SIG-M5 (cell line): ENCODE data around the gene MUC4.
"Not testable (repeated sequence)": the region's sequence is repeated elsewhere in the genome, so short reads cannot be mapped to it uniquely, and the experiment has no call there.

Experiments
- DNase-seq: peaks from one replicate; lab custom pipeline; 2025; lab: John Stamatoyannopoulos, UW

MUC4 gene

DNA sequence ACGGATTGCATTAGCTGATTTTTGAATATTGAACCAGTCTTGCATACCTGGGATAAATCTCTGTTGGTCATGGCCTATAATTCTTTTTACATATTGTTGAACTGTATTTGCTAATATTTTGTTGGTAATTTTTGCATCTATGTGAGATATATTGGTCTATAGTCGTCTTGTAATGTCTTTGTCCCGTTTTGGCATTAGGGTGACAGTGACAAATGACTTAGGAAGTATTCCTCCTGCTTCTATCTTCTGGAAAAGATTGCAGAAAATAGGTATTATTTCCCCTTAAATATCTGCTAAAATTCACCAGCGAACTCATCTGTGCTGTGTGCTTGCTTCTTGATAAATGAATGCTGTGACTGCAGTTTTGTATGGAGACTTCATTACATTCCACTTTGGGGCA, 67.3 kb downstream of the MUC4 start:
- no peak for DNase-seq

DNA sequence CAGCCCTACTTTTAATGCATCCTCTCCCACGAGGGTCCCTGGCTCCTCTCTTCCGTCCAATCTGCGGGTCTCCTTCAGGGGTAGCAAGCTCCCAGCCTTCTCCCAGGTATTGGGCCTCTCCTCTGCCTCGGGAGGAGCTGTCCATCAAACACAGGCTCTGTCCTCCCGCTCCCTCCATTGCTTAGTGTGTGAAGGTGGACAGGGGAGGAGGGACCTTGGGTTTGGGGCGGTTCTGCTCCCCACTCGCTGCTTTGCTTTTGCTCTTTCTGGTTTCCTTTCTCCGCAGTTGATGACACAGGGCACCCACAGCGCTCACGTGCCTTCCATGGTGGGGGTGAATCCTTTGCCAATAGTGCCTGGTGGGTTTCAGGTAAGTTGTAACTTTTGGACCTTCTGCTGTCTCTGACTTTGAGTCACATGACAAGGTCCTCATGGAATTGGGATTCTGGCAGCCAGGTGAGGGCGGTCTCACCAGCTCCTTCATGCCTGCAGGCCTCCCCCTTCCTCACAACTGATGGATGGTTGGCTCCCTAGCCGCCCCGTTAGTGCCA, 72.1 kb downstream of the MUC4 start:
- DNase-seq = no peak

GRCh38 chr3:195738274-195739044, 73.3 kb downstream of the MUC4 start:
- DNase-seq = no peak

DNA sequence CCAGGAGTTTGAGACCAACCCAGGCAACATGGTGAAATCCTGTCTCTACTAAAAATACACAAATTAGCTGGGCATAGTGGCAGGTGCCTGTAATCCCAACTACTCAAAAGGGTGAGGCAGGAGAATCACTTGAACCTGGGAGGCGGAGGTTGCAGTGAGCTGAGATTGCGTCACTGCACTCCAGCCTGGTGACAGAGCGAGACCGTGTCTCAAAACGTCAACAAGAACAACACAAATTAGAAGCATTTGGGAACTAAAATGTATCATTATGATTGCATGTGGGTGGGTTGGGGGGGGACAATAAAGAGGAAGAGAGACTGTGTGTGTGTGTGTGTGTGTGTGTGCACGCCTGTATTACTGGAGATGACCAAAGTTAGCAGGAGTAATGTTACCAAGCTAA, 73.9 kb downstream of the MUC4 start:
- DNase-seq = not testable (repeated sequence)

DNA sequence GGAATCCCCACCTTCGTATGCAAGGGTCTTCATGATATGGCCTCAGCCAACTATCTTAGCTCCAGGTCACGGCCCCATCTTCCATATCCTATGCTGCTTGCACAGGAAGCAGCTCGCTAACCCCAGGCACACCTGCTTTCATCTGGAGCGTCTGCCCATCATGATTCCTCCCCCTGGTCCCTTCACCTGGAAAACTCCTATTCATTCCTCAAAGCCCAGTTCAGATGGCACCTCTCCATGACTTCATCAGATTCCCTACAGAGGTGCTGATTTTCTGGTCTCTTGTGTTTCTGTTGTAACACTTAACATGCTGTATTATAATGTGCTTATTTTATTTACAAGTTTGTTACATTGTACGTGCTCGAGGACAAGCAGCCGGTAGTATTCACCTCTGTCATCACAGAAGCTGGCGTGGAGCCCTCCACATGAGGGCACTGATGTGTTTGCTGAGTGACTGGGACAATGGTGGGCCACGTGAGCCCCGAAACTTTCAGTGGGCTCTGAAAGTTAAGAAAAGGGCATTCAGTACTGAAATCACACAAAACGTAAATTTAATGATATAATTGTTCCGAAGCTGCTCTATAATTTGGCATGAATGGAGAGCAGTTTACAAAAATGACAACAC, 74.8 kb downstream of the MUC4 start:
- DNase-seq = no peak

DNA sequence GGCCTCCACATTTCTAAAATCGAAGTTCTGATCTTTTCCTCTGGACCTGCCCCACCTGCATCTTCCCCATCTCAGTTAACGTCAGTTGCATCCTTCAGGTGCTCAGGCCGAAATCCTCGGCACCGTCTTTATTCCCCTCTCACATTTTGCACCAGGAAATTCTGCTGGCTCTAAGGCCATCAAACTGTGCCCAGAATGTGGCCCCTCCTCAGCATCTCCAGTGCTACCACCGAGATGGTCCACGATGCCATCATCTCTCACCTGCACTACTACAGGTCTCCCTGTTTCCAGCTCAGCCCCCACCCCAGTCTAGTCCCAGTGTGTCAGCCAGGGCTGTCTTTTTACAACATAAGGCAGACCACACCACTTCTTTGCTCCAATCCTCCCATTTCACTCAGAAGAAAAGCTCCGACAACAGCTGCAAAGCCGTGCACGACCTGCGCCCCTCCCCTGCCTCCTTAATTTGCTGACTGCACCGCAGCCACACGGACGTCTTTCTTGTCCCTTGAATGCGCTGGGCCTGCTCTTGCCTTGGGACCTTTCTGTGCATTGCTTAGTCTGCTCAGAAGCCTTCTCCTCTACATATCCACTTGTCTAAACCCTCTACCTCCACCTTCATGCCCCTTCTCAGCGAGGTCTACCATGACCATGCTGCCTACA, 76.6 kb downstream of the MUC4 start:
- no peak for DNase-seq

DNA sequence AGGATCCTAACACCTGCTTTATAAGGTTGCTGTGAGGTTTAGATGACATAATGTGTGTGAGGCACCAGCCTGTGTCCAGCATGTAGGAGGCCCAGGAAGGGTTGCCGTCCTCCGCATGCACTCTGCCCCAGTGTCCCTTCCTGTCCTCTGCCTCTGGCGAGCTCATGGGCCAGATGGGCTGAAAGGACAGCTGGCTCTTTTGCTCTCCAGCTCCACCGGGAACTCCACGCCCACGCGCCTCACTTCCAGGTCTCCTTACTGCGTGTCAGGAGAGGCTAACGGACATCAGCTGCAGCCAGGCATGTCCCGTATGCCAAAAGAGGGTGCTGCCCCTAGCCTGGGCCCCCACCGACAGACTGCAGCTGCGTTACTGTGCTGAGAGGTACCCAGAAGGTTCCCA, 78.8 kb downstream of the MUC4 start:
- DNase-seq = no peak

GRCh38 chr3:195731356-195731905, 80.3 kb downstream of the MUC4 start:
- no peak for DNase-seq

DNA sequence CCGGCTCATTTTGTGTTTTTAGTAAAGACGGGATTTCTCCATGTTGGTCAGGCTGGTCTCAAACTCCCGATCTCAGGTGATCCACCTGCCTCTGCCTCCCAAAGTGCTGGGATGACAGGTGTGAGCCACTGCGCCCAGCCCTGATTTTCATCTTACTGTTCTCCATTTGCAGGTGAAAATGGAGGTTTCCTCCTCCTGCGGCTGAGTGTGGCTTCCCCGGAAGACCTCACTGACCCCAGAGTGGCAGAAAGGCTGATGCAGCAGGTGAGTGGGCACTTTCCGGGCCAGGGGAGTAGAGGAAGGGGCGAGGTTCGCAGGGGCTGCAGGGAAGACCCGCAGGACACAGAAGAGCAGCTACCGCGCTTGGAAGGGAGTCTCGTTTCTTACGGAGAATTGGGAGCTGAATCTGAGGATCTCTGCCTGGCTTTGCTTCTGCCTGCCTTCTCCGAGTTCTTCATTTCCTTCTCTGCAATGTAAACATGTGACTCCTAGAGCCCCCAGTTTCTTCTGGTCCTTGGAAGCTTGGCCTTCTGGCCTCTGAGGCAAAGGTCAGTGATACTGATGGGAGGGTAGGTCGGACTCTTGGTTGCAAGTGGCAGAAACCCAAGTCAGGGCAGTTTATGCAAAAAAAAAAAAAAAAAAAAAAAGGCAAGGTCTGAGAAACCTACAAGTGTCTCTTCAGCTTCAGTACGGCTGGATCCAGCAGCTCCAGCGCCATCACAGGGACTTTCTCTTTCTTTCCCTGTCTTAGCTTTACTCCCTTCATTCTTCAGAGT, 82.1 kb downstream of the MUC4 start:
- DNase-seq = no peak

DNA sequence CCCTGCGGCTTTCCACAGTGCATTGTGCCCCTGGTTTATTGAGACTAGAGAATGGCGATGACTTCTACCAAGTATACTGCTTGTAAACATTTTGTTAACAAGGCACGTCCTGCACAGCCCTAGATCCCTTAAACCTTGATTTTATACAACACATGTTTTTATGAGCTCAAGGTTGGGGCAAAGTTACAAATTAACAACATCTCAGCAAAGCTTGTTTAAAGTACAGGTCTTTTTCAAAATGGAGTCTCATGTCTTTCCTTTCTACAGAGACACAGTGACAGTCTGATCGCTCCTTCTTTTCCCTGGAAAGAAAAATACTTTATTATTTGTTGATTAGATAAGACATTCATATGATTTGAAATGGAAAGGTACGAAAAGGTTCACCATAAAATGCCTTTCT, 82.9 kb downstream of the MUC4 start:
- DNase-seq = not testable (repeated sequence)

GRCh38 chr3:195727606-195728195, 84.0 kb downstream of the MUC4 start:
- DNase-seq = no peak

DNA sequence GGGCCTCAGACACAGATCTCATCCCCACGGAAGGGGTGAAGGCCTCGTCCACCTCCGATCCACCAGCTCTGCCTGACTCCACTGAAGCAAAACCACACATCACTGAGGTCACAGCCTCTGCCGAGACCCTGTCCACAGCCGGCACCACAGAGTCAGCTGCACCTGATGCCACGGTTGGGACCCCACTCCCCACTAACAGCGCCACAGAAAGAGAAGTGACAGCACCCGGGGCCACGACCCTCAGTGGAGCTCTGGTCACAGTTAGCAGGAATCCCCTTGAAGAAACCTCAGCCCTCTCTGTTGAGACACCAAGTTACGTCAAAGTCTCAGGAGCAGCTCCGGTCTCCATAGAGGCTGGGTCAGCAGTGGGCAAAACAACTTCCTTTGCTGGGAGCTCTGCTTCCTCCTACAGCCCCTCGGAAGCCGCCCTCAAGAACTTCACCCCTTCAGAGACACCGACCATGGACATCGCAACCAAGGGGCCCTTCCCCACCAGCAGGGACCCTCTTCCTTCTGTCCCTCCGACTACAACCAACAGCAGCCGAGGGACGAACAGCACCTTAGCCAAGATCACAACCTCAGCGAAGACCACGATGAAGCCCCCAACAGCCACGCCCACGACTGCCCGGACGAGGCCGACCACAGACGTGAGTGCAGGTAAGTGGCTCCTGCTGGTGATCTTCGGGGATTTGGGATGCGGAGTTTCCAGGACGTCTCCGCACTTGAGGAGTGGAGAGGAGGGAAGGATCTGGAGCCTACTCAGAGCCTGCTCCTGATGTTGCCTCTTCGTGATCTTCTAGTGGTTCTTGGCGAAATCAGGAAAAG, 85.6 kb downstream of the MUC4 start:
- not testable (repeated sequence) for DNase-seq

- not testable (repeated sequence) for DNase-seq
Measured at GRCh38 chr3:195724363-195724762, 87.4 kb downstream of the MUC4 start.

DNA sequence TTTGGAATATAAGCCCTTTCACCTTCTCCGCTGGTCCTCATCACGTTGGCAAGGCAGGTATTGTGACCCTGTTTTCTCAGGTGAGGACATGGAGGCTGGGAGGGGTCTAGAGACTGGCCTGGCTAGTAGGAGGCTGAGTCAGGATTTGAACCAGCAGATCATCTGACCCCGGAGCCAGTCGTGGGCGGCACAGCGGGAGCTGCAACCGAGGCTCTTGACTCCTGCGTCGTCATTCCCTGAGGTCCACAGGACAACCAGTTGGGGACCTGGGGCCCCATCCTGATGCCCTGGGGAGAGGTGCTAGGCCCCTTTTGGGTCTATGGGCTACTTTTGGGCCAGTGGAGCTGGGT, 88.8 kb downstream of the MUC4 start:
- DNase-seq = not testable (repeated sequence)

DNA sequence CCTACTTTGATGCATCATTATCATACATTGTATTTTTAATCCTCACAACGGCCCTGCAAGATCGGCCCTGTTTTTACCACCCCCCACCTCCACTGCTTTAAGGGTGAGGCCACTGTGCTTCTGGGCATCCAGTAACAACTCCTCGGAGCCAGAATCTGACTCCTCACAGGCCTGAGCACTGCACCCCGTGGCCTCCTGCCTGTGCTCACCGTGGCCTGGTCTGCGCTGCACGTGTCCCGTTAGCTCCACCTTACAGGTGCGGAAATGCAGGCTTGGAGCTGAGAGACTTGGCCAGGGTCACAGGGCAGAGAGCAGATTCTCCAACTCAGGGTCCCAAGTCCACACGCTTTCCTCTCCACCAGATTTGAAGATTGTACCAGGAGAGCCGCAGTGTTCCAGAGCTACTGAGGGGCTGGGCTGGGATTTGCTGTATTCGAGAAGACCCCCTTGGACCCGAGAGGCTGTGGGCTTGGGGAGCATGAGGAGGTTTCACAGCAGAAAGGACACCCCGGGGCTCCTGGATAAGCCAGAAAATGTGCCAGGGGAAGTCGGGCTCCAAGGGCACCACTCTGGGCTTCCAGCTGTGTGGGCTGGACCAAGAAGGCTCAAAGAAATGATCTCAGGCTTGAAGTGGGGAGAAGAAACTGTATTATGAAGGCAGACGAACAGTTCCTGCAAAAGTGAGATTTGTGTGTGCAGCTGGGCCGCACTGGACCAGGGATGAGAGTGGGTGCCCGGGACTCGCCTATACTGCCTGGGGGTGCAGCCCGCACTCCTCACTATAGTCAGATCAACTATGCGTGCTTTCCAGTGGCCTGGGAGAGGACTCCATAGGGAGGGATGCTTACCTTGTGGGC, 89.4 kb downstream of the MUC4 start:
- DNase-seq = not testable (repeated sequence)

GRCh38 chr3:195720831-195721506, 90.8 kb downstream of the MUC4 start, which contains the start of gene MUC20:
Gene MUC20, plus strand, starts transcription at chr3:195720978. Its CDS starts 30 bp downstream, at chr3:195721008.
- not testable (repeated sequence) for DNase-seq

GRCh38 chr3:195719514-195720254, 92.0 kb downstream of the MUC4 start:
- DNase-seq = not testable (repeated sequence)

DNA sequence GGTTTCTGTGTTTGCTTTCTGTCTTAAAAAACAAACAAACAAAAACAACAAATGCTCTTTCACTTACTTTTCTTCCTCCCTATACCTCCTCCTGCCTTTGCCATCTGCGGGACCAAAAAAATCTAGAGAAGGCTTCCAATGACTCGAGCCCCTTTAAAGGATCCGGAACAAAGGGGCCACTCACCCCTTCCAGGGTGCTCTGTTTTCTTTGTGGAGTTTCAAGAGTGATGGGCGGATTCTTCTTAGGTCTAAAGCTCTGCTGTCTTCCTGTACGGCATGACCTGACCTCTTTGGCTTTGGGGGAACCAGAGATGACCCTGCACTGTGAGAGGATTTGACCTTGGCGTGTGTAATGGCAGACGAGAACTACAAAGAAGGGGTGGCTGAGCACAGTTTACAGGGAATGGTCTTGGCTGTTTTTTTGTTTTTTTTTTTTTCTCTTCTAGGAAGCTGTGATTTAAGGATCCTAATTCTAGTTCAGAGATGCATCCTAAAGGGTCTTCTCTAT, 93.2 kb downstream of the MUC4 start:
- no peak for DNase-seq
